ENCODE results near the gene HLA-DQA1.
"Not testable (repeated sequence)": the region's sequence is repeated elsewhere in the genome, so short reads cannot be mapped to it uniquely, and the experiment has no call there.

HLA-DQA1 gene

GRCh38 chr6:32637219-32637880, at the start of gene HLA-DQA1:
HLA-DQA1 (plus strand) TSS chr6:32637406; CDS start chr6:32637459, 53 bp downstream.
- DNase-seq = no peak
- in situ Hi-C loops (cut with MboI; ENCODE audit: low pct_unique_long_range_greater_than_20kb, low sequenced_read_pairs) = no loop called here

DNA sequence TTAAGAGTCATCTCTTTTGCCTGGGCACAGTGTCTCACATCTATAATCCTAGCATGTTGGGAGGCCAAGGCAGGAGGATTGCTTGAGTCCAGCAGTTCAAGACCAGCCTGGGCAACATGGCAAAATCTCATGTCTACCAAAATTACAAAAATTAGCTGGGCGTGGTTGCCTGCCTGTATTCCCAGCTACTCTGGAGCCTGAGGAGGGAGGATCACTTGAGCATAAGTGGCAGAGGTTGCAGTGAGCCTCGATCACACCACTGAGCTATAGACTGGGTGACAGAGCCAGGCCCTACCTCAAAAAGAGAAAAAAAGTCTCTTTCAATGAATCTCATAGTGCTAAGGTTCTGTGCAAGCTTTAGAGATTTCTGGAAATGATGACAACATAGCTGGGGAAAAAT, 49.0 kb upstream of the HLA-DQA1 start:
- in situ Hi-C loops (cut with MboI; ENCODE audit: low pct_unique_long_range_greater_than_20kb, low sequenced_read_pairs) = loop anchor here (5.0 kb wide), 1 partner anchor 61 kb away; no protein-coding TSS in a partner anchor
- DNase-seq = no peak

DNA sequence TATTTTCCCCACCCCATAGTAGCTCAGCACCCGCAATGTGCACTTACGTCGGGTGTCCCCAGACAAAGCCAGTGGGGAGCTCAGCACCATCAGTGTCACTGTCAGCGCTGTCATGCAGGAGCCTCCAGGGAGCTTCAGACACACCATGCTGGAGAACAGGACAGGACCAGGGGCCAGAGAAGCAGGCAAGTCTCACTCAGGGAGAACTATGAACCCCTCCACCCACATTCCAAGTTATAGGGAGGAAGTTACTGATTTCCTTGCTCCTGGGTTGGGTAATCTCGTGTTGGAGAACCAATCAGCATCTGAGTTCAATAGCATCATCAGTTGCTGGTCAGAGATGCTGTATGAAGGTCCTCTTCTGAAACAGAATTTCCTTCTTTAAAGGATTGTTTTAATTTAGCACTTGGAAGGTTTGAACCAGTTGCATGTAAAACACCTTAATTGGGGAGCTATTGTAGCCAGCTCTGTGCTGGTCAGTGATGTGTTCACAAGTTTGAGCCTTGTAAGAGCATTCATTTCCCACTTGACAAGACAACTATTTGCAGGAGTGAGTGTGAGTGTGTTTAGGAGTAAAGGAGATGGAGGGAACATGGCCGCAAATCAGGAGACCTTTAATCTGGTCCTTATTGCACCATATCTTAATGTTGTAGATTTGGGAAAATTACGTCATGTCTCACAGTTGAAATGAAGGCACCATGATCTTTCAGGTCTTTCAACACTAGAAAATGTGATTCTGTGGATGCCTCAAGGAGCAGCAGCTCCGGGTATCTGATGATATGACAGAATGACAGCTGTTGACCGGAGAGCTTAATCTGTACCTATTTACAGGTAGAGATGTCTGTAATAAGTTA, 47.4 kb upstream of the HLA-DQA1 start, which contains the start of gene HLA-DRB1:
TSS of gene HLA-DRB1 (minus strand) at position 253 of the 854 bp plus-strand sequence. CDS start at position 147, 106 bp downstream.
- in situ Hi-C loops (cut with MboI; ENCODE audit: low pct_unique_long_range_greater_than_20kb, low sequenced_read_pairs) = loop anchor here (5.0 kb wide), 1 partner anchor 63 kb away; no protein-coding TSS in a partner anchor
- DNase-seq = peak; percentile 83

- DNase-seq; in situ Hi-C loops (cut with MboI; ENCODE audit: low pct_unique_long_range_greater_than_20kb, low sequenced_read_pairs): not testable (repeated sequence)
Measured at GRCh38 chr6:32590713-32591112, 46.5 kb upstream of the HLA-DQA1 start.

DNA sequence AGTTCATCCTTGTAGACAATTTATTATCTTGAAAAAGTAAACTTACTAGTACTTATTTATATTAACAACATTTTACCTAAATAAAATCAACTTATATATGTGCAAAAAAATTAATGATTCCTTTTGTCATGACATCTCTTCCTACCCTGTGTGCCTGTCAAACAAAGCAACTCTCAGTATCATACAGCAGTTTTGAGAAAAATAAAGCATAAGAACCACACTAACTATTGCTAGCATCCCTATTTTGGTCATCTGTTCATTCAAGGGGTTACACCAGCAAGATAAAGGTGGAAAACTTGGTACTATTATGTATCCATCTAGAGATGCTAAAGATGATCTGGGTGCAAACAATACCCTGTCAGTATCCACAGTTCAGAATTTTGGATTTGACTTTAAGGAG, 40.2 kb upstream of the HLA-DQA1 start:
- DNase-seq = no peak
- in situ Hi-C loops (cut with MboI; ENCODE audit: low pct_unique_long_range_greater_than_20kb, low sequenced_read_pairs) = no loop called here

DNA sequence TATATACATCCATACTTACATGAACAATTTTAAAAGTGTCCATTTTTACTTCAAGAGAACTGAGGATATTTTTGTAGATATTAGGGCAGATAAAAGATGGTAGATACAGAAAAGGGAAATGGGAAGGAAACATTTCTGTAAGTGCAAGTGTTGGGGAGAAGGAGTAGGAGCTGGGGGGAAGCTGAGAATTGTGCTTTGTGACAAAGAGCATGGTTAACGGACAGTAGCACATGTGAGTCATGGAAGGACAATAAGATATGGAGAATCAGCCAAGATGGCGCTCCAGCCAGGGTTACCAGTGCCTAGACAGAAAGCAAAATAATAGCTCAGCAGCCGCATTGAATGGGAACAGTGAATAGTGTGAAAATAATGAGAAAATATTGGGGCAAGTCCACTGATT, 34.8 kb upstream of the HLA-DQA1 start:
- DNase-seq = no peak
- in situ Hi-C loops (cut with MboI; ENCODE audit: low pct_unique_long_range_greater_than_20kb, low sequenced_read_pairs) = no loop called here

DNA sequence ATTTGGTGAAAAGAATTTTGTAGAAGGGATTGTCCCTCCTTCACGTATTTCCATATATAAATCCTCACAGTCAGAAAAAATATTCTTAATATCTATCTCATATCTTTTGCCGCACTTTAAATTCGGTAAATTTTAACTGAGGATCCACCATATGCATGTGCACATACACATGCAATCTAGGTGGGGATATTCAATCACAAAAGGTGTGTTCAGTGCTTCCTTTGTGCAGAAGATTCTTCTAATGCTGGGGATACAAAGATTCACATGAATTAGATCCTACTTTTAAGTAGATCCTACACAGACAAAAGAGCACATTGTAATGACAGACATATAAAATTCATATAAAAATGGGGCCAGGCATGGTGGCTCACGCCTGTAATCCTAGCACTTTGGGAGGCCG, 34.0 kb upstream of the HLA-DQA1 start:
- no peak for DNase-seq

DNA sequence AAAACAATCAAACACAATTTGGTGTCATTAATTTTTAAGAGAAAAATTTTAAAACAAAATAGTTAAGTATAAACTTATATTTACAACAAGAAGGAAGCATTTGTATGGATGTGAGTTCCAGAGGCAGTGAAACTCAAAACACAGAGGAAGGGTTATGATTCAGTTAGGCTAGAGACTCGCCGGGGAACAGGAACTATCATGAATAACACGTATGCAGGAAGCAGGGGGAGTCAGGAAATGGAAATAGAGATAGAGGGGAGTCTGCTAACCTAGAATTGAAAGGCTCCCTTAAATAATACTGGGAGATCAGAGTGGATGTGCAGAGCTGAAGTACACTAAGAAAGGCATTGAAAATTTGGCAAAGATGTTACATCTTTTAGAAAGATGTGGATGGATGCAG, 33.3 kb upstream of the HLA-DQA1 start:
- DNase-seq = peak; percentile 43
- in situ Hi-C loops (cut with MboI; ENCODE audit: low pct_unique_long_range_greater_than_20kb, low sequenced_read_pairs) = no loop called here

More for the DNA sequence above, 34.0 kb upstream of the HLA-DQA1 start:
- in situ Hi-C loops (cut with MboI; ENCODE audit: low pct_unique_long_range_greater_than_20kb, low sequenced_read_pairs) = no loop called here

DNA sequence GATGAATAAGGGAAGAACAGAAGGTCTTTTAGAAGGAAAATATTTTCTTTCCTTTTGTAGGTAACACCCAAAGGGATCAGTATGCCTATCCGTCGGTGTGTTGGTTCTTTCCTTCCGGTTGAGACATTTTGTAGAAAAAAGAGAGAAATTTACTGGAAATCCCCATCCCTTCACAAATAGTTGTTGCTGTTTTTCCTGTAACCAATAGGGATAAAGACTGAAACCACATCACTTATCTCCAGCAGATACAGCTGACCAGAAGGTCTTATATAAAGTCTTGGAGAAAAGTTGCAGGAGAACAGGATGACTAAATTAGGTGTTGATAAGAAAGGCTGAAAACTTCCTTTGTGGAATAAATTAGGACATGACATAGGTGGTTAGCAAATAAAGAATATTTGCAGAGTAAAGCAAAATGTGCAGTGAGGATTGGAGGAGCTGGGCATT, 32.8 kb upstream of the HLA-DQA1 start:
- in situ Hi-C loops (cut with MboI; ENCODE audit: low pct_unique_long_range_greater_than_20kb, low sequenced_read_pairs) = no loop called here

GRCh38 chr6:32607263-32607987, 29.8 kb upstream of the HLA-DQA1 start:
- DNase-seq = no peak
- in situ Hi-C loops (cut with MboI; ENCODE audit: low pct_unique_long_range_greater_than_20kb, low sequenced_read_pairs) = no loop called here

More for the DNA sequence above, 32.8 kb upstream of the HLA-DQA1 start:
- peak; percentile 42 for DNase-seq

- no peak for DNase-seq
- in situ Hi-C loops (cut with MboI; ENCODE audit: low pct_unique_long_range_greater_than_20kb, low sequenced_read_pairs) = no loop called here
Measured at GRCh38 chr6:32607988-32608298, 29.3 kb upstream of the HLA-DQA1 start.

- no peak for DNase-seq
- in situ Hi-C loops (cut with MboI; ENCODE audit: low pct_unique_long_range_greater_than_20kb, low sequenced_read_pairs) = no loop called here
Measured at GRCh38 chr6:32608362-32608761, 28.8 kb upstream of the HLA-DQA1 start.

DNA sequence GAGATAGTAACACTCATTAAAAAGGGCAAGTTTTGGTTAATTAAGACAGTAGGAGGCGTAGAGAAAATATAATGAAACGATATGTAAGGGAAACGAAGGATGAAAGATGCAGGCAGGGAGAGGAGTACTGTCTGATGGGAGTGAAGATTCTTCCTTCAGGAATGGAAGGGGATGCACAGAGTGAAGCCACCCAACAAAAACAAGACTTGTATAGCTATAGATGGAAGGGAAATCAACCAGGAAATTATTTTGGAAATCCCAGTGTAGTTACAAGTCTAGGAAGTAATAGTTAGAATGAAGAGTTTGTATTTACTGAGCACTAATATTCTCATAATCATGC, 27.8 kb upstream of the HLA-DQA1 start:
- in situ Hi-C loops (cut with MboI; ENCODE audit: low pct_unique_long_range_greater_than_20kb, low sequenced_read_pairs) = no loop called here
- DNase-seq = no peak

DNA sequence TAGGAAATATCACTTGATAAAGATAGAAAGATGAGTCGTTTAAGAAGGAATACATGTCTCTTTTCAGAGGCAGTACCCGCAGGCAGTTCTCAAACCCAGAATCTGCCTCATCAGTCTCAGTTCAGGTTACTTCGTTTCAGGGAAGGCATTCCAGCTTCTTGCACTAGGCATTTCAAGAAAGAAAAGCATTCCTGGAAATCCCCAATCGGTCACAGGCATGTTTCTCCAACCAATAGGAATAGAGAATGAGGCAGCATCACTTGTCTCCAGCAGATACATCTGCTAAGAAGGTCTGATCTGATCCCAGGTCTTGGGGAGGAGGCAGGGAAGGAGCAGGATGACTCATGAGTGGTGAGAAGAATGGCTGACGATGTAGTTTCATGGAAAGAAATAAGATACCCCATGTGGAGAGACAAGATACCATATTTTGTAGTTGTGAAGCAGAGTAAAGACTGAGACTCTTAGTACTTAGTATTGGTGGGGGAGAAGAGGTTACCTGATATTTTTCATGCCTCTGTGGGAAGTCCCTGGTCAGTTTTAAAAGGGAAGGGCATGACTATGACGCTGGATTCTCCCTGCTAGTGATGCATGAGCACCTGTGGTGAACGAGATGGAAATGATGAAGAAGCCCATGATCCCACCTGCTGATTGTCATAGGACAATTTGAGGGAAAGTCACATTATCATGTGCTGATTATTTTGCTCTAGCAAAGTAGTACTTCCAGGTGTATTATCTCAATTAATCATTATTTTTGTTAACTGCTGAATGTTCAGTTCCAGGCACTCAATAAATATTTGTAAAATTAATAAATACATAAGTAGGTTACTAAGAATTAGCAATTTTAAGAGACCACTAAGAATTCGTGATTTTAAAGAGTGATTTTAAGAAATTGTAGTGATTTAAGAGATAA, 27.2 kb upstream of the HLA-DQA1 start:
- DNase-seq = peak; percentile 97
- in situ Hi-C loops (cut with MboI; ENCODE audit: low pct_unique_long_range_greater_than_20kb, low sequenced_read_pairs) = no loop called here

GRCh38 chr6:32610682-32611296, 26.4 kb upstream of the HLA-DQA1 start:
- in situ Hi-C loops (cut with MboI; ENCODE audit: low pct_unique_long_range_greater_than_20kb, low sequenced_read_pairs) = no loop called here
- DNase-seq = no peak

GRCh38 chr6:32613475-32613874, 23.7 kb upstream of the HLA-DQA1 start:
- DNase-seq = no peak
- in situ Hi-C loops (cut with MboI; ENCODE audit: low pct_unique_long_range_greater_than_20kb, low sequenced_read_pairs) = no loop called here

DNA sequence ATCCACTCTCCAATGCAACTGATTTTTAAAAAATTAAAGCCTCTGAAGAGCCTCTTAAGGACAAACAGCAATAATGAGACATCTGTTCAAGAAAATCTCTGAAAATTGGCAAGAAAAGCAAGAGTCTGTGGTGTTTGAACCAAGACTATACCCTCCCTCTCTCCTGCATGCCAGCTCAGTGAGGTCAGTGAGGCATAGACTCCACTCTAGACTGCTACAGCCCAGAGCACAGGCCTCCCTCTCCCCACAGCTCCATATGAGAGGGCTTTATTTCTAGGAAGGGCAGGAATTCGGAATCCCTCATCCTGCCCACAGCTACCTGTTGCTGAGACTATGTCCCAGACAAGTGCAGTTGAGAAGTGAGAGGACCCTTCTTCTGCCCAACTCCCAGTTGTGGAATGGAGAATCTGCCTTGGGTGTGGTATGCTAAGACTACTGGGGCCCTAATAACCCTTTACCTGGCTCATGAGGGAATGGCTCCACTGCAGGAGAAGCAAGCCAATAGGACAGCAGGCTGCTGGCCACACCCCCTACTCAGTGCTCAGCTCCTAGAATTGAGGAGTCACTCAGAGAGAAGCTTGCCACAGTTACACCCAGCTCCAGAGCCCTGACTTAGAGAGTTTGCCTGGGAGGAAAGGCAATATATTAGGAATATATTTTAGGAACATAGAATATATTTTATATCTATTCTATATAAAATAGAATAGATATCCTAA, 22.7 kb upstream of the HLA-DQA1 start:
- in situ Hi-C loops (cut with MboI; ENCODE audit: low pct_unique_long_range_greater_than_20kb, low sequenced_read_pairs) = no loop called here

More for the DNA sequence above, 22.7 kb upstream of the HLA-DQA1 start:
- DNase-seq = no peak
